ENCODE results near the gene RNF150.
"Not testable (repeated sequence)": the region's sequence is repeated elsewhere in the genome, so short reads cannot be mapped to it uniquely, and the experiment has no call there.

RNF150 gene

DNA sequence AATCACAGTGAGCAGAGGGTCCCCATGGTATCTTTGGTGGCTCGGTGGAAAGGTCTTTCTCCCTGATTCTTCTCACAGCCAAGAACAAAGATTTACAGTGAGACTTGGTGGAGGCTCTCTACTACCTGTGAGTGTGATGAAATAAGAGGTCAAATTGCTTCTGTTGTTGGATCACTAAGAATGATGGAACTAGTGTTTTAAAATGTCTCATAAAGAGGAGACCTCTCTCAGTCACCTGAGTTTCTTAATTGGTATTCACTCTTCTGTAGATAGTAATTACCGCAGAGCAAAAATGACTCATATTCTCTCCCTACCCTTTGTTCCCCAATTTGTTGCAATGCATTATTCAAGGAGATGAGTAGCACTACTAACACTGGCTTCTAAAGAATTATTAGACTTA, 276.2 kb downstream of the RNF150 start:
- DNase-seq, result no peak

DNA sequence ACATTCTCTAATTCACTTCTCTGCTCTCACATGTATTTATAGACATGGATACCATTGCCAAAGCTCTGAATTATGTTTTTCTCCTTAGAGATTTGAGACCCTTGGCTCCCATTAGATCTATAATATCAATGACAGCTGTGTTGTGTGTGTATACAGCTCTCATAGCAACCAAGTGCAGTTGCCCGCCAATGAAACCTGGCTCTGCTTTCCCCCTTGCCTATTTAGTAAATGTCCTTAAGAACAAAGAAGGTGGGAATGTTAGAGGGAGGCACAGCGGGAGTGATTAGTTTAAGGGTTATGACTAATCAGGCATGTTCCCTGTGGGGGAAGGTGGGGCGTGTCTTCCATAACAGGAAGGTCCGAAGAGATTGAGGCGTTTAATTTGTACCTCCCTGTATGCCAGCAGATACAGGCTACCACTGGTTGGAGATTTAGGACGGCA, 276.6 kb downstream of the RNF150 start:
- peak; percentile 78 for DNase-seq

DNA sequence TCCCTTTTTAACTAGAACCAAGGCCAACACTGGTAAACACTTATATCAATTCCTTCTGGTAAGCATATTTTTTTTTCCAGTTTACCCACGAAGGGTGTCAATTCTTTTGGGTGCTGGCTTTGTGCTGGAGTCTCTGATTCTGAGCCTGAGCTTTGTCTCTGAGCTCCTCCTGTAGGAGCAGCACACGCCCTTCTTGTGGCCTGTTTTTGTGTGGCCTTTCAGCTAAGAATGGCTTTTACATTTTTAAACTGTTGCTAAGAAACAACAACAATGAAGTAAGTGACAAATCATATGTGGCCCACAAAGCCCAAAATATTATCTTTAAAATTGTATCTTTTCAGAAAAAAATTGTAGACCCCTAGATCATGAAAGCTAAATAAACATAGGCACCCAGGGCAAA, 279.1 kb downstream of the RNF150 start:
- DNase-seq, result no peak

DNA sequence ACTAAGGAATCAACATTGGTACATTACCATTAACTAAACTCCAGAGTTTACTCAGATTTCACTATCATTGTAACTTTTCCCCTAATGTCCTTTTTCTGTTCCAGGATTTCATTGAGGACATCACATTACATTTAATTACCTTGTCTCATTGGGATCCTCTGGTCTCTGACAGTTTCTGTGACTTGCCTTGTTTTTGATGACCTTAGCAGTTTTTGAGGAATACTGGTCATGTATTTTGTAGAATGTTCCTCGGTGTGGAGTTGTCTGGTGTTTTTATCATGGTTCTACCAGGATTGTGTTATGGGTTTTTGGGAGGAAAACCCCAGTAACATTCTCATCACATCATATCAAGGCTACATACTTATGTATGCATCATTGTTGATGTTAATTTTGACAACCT, 281.5 kb downstream of the RNF150 start:
- no peak for DNase-seq

DNA sequence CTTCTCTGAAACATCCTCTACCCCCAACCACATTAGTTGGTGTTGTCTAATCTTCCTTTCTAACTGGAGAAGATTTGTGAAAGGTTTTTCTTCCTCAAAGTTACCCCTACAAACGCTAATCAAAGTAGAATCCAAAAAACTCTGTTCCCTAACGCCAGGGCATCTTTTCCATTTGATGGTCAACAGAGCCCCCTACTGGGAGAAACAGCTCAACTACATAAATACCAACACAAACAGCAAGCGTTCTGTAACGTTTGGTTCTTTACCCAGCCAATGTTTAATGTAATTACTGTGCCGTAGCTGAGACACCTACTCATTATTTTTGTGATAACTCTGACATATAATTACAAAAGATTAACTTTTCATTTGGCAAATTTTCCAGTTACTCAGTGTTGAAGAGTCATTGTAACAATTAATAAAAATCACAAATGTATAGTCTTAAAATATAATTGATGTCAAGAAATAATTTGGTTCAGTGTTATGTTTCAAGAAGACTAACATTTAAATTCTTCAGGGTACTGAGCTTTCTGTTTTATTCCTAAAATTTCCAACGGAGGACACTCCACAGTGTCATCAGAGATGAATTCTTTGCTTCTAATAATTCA, 282.1 kb downstream of the RNF150 start:
- peak; percentile 56 for DNase-seq

DNA sequence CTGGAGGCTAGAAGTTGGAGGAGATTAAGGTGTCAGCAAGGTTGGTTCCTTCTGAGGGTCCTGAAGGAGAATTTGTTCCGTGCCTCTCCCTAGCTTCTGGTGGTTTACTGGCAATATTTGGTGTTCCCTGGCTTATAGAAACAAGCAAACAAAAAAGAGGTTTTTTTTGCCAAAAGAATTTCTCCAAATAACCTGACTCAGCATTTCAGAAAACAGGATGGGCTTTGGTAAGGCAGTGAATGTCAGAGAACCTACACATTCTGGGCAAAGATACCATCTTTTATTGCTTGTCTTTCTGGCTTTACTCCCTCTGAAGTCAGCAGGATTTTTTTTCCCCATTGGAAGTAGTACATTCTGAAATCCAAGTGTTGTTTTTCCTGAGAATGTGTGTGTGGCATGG, 283.7 kb downstream of the RNF150 start:
- no peak for DNase-seq

DNA sequence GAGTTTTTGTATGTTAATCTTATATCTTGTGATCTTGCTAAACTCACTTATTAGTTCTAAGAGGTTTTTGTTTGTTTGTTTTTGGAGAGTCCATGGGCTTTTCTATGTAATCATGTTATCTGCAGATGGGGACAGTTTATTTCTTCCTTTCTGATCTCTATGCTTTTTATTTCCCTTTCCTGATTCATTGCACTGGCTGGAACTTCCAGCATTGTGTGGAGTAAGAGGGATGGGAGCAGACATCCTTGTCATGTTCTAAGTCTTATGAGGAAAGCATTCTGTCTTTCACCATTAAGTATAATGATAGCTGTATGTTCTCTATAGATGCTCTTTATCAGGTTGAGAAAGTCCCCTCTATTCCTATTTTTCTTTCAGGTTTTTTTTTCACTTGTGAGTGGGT, 286.5 kb downstream of the RNF150 start:
- no peak for DNase-seq

DNA sequence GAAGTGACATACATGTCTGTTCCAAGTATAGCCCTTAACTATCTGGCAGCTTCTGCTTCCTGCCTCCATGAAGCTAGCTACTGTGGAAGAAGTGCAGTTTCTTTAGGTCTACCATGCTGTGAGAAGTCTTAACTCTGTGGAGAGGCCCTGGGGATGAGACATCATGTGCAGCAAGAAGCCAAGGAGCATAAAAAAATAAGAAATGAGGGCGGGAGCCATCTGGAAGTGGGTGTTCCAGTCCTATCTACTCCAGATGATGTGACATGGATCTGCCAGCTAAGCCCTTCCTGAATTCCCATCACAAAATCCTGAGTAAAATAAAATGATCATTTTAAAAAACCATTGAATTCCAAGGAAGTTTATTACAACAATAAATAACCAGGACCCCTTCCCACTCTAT, 289.2 kb downstream of the RNF150 start:
- no peak for DNase-seq

DNA sequence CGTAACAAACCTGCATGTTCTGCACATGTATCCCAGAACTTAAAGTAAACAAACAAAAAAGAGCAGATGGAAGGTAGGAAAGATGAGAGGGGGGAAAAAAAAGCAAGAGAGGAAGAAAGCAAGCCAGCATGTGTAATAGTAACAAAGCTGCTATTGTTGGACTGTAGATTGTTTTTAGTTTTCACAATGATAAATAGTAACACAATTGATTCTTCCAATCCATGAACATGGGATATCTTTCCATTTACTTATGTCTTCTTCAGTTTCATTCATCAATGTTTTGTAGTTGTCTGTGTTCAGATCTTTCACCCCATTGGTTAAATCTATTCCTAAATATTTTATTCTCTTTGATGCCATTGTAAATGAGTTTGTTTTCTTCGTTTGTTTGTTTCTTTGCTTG, 292.1 kb downstream of the RNF150 start:
- DNase-seq, result no peak

DNA sequence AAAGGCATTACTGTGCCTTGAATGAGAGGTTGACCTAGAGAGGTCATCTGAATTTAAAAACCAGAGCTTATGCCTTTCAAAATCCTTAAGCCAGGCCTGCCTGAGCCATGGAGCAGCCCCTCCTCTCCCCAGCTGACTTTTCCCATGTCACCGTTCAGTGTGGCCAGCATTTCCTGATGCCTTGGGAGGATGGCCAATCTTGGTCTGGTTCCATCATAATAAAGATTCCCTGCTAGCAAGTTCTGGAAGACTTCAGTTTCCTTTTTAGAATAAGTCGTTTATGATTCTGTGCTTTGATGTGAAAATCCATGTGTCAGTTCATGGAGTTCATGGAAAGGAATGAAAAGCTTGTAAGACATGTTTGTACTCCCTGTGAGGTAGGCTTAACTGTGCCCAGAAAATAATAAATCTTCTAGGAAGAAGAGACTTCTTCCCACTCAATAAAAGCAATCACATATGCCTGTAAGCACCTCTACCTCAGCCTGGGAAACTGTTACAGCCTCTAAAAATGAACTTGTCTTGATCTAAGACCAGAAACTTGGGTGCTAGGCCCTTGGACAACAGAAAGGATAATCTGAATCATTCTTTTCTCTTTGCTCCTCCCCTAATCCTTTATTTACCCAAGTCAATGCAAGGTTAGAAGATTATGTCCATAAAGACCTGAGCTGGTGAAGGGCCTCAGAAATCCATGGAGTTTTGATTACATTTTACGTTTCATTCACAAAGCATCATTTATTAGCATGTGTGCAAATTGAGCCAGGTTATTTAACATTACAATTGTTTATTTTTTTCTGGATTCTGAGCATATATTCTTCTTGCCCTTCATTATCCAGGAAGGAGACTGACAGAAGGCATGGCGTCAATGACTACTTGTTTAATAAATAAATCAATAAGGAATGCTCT, 293.1 kb downstream of the RNF150 start:
- no peak for DNase-seq

DNA sequence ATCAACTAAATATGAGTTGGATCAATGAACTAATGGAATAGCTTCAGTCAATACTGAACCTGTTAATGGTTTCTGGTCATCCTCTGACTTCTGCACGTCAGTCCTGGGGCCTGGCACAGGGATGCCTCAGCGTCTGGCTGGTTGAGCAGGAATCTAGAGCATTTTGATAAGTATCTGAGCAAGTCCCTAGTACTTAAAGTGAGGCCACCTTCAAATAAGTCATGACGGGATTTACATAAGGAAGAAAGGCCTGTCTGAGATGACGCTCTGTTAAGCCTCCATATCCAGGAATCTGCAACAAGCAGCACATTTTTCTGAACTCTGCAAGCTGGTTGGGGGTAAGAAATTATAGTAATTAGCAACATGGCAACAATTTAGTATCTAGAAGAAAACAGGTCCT, 293.9 kb downstream of the RNF150 start:
- DNase-seq, result no peak

DNA sequence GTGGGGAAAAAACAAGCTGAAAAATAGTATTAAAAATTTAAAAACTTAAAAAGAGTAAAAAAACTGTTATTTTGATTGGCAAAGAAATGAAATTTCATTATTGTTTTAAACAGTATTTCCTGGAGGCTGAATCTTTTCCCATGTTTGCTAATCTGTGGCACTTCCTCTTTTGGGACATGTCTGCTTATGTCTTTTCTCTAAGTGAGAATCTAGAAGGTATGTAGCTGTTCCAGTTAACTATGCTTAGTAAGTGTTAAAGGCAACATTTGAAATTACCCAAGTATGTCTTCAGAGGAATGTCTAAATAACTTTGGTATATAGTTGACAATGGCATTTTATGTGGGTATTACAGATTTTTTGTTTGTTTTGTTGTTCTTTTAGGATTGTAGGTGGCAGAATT, 295.5 kb downstream of the RNF150 start:
- no peak for DNase-seq

DNA sequence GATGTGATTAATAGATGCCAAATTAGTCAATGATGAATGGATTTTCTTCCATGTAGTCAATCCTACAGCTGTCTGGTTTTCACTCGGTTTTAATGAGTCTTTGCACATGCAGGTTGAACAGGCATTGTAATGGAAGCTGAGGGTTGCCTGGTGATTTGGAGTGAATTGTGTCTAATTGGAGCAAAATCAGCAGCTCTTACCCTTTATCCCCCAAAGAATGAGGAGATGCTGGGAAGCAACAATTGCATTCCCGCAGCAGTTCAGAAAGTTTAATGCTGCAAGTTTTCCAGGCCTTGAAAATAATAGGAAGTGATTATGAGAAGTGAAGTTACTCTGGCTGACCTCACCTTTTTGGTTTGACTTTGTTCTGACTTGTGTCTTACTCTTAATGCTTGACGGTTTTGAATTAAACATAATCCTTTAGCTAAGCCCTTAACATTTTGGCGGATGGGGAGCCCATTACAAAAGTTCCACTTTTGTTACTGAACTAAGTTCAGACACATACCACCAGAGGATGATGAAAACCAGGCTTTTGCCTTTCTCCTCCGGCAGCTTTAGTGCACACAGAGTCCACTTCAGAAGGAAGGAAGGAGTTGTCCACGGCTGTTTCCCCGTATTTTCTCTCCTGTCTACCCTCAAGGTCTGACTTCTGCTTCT, 298.3 kb downstream of the RNF150 start:
- no peak for DNase-seq

DNA sequence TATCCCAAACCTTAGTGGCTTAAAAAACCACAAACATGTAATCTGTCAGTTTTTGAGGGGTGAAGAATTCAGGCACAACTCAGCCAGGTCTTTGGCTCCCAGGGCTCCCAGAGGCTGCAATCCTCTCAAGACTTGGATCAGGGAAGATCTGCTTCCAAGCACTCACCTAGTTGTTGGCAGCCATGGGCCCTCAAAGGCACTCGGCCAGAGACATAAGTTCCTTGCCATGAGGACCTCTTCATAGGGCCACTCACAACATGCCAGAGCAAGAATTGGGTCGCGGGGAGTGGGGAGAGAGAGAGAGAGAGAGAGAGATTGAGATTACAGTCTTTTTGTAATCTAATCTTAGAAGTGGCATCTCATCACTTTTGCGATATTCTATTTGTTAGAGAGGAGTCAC, 300.0 kb downstream of the RNF150 start:
- no peak for DNase-seq

DNA sequence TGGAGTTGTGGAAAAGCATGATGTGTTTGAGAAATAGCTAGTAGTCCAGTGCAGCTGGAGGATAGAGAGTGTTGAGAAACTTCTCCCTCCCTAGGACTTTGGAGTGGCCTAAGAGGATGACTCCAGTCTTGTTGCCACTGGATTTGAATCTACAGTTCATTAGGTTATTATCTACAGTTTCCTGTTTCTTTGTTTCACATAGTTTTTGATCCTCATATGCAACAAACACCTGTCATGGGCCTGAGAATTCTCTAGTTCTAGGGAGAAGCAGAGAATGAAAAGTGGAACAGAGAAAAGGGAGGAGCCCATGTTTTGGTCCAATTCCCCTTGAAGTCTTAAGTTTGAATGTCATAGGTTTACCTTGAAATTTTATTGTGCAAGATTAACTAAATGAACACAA, 303.4 kb downstream of the RNF150 start:
- DNase-seq, result no peak

DNA sequence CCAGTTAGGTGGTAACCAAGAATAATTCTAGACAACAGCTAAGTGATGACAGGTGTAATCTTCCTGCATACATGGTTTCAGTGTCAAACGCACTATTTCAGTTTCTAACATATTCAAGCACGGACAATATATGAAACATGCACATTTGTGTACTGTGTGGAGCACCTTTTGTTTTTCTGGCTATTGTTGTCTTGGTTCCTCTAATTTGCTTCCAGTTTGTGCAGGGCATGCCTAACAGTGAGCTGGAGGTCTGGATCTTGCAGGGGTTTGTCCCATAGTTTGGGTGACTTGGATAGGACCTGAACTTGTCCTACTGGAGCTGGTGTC, 306.6 kb downstream of the RNF150 start:
- DNase-seq, result no peak

DNA sequence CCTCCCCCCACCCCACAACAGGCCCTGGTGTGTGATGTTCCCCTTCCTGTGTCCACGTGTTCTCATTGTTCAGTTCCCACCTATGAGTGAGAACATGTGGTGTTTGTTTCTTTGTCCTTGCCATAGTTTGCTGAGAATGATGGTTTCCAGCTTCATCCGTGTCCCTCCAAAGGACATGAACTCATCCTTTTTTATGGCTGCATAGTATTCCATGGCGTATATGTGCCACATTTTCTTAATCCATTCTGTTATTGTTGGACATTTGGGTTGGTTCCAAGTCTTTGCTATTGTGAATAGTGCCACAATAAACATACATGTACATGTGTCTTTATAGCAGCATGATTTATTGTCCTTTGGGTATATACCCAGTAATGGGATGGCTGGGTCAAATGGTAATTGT, 312.7 kb downstream of the RNF150 start:
- not testable (repeated sequence) for DNase-seq

DNA sequence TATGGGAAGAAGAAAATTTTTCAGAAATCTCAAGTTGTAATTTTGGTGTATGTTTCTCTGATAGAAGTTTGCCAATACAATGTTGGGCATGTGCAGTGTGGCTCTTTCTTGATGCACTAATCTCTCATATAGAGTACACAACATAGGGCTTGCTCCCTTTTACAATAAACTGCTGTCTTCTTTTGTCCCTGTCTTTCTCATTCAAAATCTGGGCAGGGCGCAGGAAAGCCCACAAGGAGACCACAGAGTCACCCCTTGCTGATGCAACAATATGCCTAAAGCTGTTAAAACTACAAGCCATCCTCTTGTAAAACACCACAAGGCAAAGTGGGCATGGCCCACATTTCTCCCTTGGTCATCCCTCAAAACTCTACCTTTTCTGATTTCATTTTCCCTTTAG, 313.7 kb downstream of the RNF150 start:
- DNase-seq, result no peak

DNA sequence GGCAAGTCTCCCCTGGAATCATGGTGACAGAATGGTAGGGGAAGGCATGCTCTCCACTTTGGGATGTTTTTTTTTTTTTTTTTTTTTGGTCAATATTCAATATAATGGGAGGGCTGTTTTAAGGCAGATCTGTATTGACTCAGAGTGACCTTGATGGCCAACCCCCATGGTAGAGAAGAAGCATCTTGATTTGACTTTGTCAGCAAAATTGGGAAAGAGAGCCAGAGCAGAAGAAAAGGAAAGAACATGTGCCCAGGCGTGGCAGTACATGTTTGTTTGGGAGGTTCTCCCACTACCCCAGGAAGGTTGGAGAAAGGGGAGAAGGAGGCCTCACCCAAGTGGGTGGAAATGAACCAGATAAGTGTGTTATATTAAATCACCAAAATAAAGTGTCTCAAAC, 314.8 kb downstream of the RNF150 start:
- no peak for DNase-seq

DNA sequence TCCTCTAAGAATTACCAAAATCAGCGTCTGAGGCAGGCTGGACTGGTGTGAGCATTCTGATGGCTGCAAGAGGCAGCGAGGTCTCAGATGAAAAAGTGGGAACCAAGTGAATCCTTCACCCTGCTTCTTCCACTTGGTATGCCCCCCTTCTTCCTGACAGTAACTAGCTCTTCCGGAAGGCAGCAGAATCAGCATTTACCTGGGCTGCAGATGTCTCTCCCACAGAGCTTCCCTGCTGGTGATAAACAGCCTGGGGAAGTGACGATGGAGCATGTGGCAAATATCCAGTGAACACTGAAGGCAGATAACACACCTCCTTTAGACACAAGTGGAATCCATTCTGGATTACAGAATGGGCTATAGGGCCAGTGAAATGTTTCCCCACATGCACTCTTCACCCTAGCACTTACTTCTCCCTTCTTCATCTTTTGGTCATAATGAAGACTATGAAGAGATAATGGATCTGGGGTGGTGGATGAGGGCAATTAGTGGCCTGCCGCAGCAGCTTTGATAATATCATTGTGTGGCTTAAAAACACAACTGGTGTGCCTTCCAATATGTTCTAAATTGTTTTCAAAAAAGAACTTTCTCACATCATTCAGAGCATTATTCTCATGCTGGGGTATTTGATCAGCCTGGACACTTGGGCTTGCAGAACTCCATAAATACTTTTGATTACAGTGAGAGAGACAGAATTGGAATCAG, 316.3 kb downstream of the RNF150 start:
- no peak for DNase-seq

DNA sequence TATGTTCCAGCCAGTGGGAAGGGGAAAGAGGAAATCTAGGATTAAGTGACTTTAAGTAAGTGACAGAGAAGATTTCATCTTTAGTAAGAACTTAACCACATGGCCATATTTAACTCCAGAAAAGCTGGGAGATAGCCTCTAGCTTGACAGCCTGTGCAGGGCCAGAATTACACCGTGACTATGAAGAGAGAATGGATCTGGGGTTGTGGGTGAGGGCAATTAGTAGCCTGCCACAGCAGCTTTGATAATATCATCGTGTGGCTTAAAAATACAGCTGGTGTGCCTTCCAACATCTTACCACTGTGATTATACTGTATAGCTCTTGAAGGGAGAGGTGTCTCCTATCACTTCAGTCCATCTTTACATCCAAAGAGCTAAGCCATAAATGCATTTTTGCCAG, 319.5 kb downstream of the RNF150 start:
- DNase-seq, result no peak

DNA sequence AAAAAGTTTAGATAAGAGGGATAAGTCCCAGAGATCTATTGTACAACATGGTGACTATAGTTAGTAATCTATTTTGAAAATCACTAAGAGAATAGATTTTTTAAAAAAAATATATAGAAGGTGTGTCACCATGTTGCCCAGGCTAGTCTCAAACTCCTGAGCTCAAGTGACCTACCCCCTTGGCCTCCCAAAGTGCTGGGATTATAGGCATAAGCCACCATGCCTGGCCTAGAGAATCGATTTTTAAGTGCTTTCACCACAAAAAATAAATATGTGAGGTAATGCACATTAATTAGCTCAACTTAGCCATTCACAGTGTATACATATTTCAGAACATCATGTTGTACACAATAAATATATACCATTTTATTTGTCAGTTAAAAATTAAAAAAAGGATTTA, 320.4 kb downstream of the RNF150 start:
- no peak for DNase-seq

DNA sequence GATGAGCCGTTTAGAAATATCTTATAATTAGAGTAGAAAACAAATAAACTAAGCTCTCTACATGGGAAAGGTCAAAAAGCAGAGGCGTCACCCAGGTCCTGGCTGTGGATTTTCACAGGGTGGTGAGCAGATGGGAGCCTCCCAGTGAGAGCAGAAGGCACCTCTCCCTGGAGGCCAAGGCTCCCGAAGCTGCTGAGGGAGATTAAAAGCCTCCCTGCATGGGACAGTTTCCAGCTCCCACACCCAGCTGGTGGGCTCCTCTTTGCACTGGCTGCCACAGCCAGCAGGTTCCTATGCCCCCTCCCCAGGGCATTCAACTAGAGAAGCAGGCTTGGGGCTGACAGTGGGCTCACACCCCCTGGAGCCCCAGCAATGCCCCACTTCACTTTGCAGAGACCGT, 321.8 kb downstream of the RNF150 start:
- no peak for DNase-seq

All from right hindlimb (tissue), 1 donor.